GM19467 (cell line): ENCODE measurements around the gene PLCB1.

Source experiments
- ATAC-seq: cut with Tn5 transposase; IDR thresholded peaks from one replicate; pipeline ENCODE4 v1.9.1; 2021; ENCODE audit warnings: mild to moderate bottlenecking, moderate library complexity; ENCODE audit not compliant: unreplicated experiment

PLCB1 gene

GRCh38 chr20:8525017-8525343 lies 392.9 kb downstream of the PLCB1 start:
- no peak for ATAC-seq

- ATAC-seq, result no peak
Observed at GRCh38 chr20:8526610-8527009, 394.5 kb downstream of the PLCB1 start.

- ATAC-seq, result no peak
Observed at GRCh38 chr20:8527998-8528723, 396.1 kb downstream of the PLCB1 start.

GRCh38 chr20:8530022-8530421 lies 398.0 kb downstream of the PLCB1 start:
- no peak for ATAC-seq

- no peak for ATAC-seq
Observed at GRCh38 chr20:8532169-8532568, 400.1 kb downstream of the PLCB1 start.

- no peak for ATAC-seq
Observed at GRCh38 chr20:8534368-8535160, 402.5 kb downstream of the PLCB1 start.

- ATAC-seq, result no peak
Observed at GRCh38 chr20:8535403-8536261, 403.6 kb downstream of the PLCB1 start.

- ATAC-seq, result no peak
Observed at GRCh38 chr20:8536262-8536618, 404.2 kb downstream of the PLCB1 start.

GRCh38 chr20:8540466-8540865 lies 408.4 kb downstream of the PLCB1 start:
- no peak for ATAC-seq

GRCh38 chr20:8542110-8542486 lies 410.0 kb downstream of the PLCB1 start:
- ATAC-seq, result no peak

GRCh38 chr20:8545212-8545611 lies 413.1 kb downstream of the PLCB1 start:
- no peak for ATAC-seq

GRCh38 chr20:8547035-8547650 lies 415.1 kb downstream of the PLCB1 start:
- no peak for ATAC-seq

GRCh38 chr20:8547968-8548588 lies 416.0 kb downstream of the PLCB1 start:
- ATAC-seq, result no peak

GRCh38 chr20:8549192-8549591 lies 417.1 kb downstream of the PLCB1 start:
- no peak for ATAC-seq

GRCh38 chr20:8557711-8558110 lies 425.6 kb downstream of the PLCB1 start:
- no peak for ATAC-seq

GRCh38 chr20:8562356-8562755 lies 430.3 kb downstream of the PLCB1 start:
- no peak for ATAC-seq

- ATAC-seq, result no peak
Observed at GRCh38 chr20:8568075-8568474, 436.0 kb downstream of the PLCB1 start.

GRCh38 chr20:8569766-8570165 lies 437.7 kb downstream of the PLCB1 start:
- ATAC-seq, result no peak

GRCh38 chr20:8571611-8572010 lies 439.5 kb downstream of the PLCB1 start:
- ATAC-seq, result no peak

GRCh38 chr20:8573686-8574085 lies 441.6 kb downstream of the PLCB1 start:
- no peak for ATAC-seq

- ATAC-seq, result no peak
Observed at GRCh38 chr20:8575114-8575513, 443.0 kb downstream of the PLCB1 start.
